HG02678 (cell line): ENCODE results near the gene CD248.
"Not testable (repeated sequence)": the region's sequence is repeated elsewhere in the genome, so short reads cannot be mapped to it uniquely, and the experiment has no call there.

Experiments used
- ATAC-seq: cut with Tn5 transposase; IDR thresholded peaks from one replicate; pipeline ENCODE4 v1.9.1; 2021; ENCODE audit warnings: mild to moderate bottlenecking, moderate library complexity; ENCODE audit not compliant: unreplicated experiment

CD248 gene

GRCh38 chr11:66278363-66279091, 38.3 kb downstream of the CD248 start:
- ATAC-seq, result no peak

- peak; percentile 36 for ATAC-seq
Measured at GRCh38 chr11:66277471-66278362, 39.1 kb downstream of the CD248 start, which contains the start of gene CNIH2. CNIH2 (plus strand) TSS chr11:66278175; CDS start chr11:66278457, 282 bp downstream.

- ATAC-seq, result not testable (repeated sequence)
Measured at GRCh38 chr11:66277064-66277463, 39.8 kb downstream of the CD248 start.

GRCh38 chr11:66276619-66277018, 40.2 kb downstream of the CD248 start:
- not testable (repeated sequence) for ATAC-seq

GRCh38 chr11:66275984-66276612, 40.7 kb downstream of the CD248 start:
- no peak for ATAC-seq

- no peak for ATAC-seq
Measured at GRCh38 chr11:66275396-66275795, 41.4 kb downstream of the CD248 start.

GRCh38 chr11:66274219-66274618, 42.6 kb downstream of the CD248 start:
- ATAC-seq, result no peak

GRCh38 chr11:66272596-66272995, 44.2 kb downstream of the CD248 start:
- ATAC-seq, result no peak

- ATAC-seq, result no peak
Measured at GRCh38 chr11:66271816-66272215, 45.0 kb downstream of the CD248 start.

GRCh38 chr11:66268952-66269905, 47.6 kb downstream of the CD248 start:
- no peak for ATAC-seq

GRCh38 chr11:66268244-66268951, 48.4 kb downstream of the CD248 start, which contains the start of gene RAB1B:
RAB1B (plus strand) TSS chr11:66268639; CDS start chr11:66268680, 41 bp downstream.
- peak; percentile 82 for ATAC-seq

- ATAC-seq, result peak; percentile 44
Measured at GRCh38 chr11:66267379-66268243, 49.2 kb downstream of the CD248 start.

- ATAC-seq, result no peak
Measured at GRCh38 chr11:66267039-66267378, 49.8 kb downstream of the CD248 start.

- no peak for ATAC-seq
Measured at GRCh38 chr11:66266378-66267038, 50.3 kb downstream of the CD248 start.

GRCh38 chr11:66265531-66266377, 51.1 kb downstream of the CD248 start:
- no peak for ATAC-seq

GRCh38 chr11:66264914-66265313, 51.9 kb downstream of the CD248 start:
- ATAC-seq, result no peak
